Measurements from ENCODE around the gene RBM33. TPM values are rescaled to one million over a fixed set of nuclear protein-coding genes. Genes with fewer than 3 reads are reported as not detected.

The RBM33 gene
- total and polyA plus RNA-seq, 9 of the 15 experiments (the other 6 are each of a cell fraction or from before 2014, with no cell fraction given) = 4.4 to 80.7 (median 27.3) TPM

DNA sequence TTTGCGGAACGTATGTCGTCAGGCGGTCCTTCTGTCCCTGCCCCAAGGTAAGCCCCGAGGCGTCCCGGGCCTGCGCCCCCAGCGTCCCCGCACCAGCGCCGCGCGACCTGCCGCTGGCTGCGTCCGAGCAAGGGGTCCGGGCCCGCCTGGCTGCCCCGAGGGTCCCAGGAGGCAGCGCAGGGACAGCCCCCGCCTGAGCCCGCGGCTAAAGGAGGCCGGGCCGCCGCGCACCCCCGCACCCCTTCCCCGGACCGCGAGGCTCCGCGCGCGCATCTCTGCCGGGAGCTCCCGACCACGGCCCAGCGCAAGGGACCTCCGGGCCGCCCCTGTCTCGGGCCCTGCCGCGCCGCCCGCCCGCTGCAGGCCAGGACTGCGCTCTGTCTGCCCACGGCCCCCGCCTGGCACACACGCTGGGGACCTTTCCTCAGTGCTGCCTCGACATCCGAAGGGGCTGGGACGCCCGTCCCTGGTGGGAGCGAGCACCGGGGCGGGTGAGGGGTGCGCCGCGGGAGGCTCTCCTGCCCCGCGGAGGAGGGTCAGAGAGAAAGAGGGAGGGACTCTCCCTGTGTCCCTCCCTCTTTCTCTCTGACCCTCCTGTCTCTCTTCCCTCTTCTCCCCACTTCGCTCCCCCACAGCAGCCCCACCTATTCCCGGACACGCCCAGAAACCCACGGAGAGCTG lies 142.8 kb downstream of the RBM33 start:
- POLR2A ChIA-PET = no interaction called here
- Histone ChIP-seq H3K9me1 (ENCODE audit: control insufficient read depth, insufficient read depth, low read length) (no peaks in the 10 kb centered on the region), H3K27ac (ENCODE audit: extremely low read depth, low read depth, low read length) (no peak overlapping the region), H3K36me3 (ENCODE audit: control insufficient read depth, insufficient read depth, low read length) (peaks cover 8% of the 10 kb centered on the region; the same call in 1 of the 3 replicates), H3K4me3 (no peak overlapping the region), H3K4me1 (replicated peaks in 1 of 2; ENCODE audit: control insufficient read depth in 2 of 2, insufficient read depth in 2 of 2, low read length in 2 of 2) (peaks cover 0 to 12% of the 10 kb centered on the region in 2 experiments; a peak in 1 of 5 replicates), H3K27me3 (ENCODE audit: control insufficient read depth in 2 of 2, insufficient read depth in 2 of 2, low read length in 2 of 2) (no peaks in the 10 kb centered on the region; a peak in 1 of 5 replicates), H3K9ac (ENCODE audit: insufficient read depth in 1 of 2, low read depth in 2 of 2, low read length in 2 of 2) (no peak overlapping the region), H3K79me2 (ENCODE audit: control insufficient read depth, insufficient read depth, low read length) (no peaks in the 10 kb centered on the region), H3K4me2 (ENCODE audit: insufficient read depth, low read length) (no peak overlapping the region), H3K9me3 (replicated peaks; ENCODE audit: control insufficient read depth, insufficient read depth, low read depth, low read length) (no peaks in the 10 kb centered on the region; the same call in 1 of the 2 replicates), H2AFZ (ENCODE audit: low read depth, low read length) (no peak overlapping the region), H4K20me1 (replicated peaks; ENCODE audit: control insufficient read depth, insufficient read depth, low read length) (no peaks in the 10 kb centered on the region)
- in situ Hi-C loops (cut with MboI) (no loop called here), intact Hi-C loops (cut with micrococcal nuclease) (no loop called here)
- FAIRE-seq (no peak), DNase-seq (ENCODE audit: extremely low read depth in 1 of 4, low spot score in 3 of 4) (no peak), ATAC-seq (no peak)
- CTCF ChIA-PET (ENCODE audit: low intra/inter-chr PET ratio) = no interaction called here
- TF ChIP-seq, protein P1, sequence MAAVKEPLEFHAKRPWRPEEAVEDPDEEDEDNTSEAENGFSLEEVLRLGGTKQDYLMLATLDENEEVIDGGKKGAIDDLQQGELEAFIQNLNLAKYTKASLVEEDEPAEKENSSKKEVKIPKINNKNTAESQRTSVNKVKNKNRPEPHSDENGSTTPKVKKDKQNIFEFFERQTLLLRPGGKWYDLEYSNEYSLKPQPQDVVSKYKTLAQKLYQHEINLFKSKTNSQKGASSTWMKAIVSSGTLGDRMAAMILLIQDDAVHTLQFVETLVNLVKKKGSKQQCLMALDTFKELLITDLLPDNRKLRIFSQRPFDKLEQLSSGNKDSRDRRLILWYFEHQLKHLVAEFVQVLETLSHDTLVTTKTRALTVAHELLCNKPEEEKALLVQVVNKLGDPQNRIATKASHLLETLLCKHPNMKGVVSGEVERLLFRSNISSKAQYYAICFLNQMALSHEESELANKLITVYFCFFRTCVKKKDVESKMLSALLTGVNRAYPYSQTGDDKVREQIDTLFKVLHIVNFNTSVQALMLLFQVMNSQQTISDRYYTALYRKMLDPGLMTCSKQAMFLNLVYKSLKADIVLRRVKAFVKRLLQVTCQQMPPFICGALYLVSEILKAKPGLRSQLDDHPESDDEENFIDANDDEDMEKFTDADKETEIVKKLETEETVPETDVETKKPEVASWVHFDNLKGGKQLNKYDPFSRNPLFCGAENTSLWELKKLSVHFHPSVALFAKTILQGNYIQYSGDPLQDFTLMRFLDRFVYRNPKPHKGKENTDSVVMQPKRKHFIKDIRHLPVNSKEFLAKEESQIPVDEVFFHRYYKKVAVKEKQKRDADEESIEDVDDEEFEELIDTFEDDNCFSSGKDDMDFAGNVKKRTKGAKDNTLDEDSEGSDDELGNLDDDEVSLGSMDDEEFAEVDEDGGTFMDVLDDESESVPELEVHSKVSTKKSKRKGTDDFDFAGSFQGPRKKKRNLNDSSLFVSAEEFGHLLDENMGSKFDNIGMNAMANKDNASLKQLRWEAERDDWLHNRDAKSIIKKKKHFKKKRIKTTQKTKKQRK (IDR thresholded peaks at IDR 0.05; ENCODE audit: borderline replicate concordance, low read depth, low read length) = no peak
- TF ChIP-seq ZFP1 (CRISPR knock-in tag; IDR thresholded peaks at IDR 0.05) = no peak
- peak; percentile 77 for TF ChIP-seq RBM22 (IDR thresholded peaks at IDR 0.05; ENCODE audit: low read depth, low read length, poor library complexity, severe bottlenecking)
- TF ChIP-seq POLR2G (IDR thresholded peaks at IDR 0.05; ENCODE audit: low read depth, low read length) = peak; percentile 67
- no peak for TF ChIP-seq SPI1 (IDR thresholded peaks at IDR 0.05; ENCODE audit: borderline replicate concordance, low read depth, low read length)
- TF ChIP-seq ZNF444 (CRISPR knock-in tag; IDR thresholded peaks at IDR 0.05) = no peak
- no peak for TF ChIP-seq NCOR1 (IDR thresholded peaks at IDR 0.05)
- WGBS (ENCODE audit: insufficient coverage, low coverage, missing lambda C conversion rate) = 91% methylated on average over 52 of the region's 68 CpGs
- BruUV-seq (replicated peaks) = no TSS peak

Data from K562 (cell line).